Tibial nerve (tissue), 3 donors: ENCODE measurements around the gene FRMD6.

ENCODE experiments used
- CTCF ChIP-seq, 5 experiments: fragments of 200-600 bp in 3 of 5; fragments of 450-650 bp in 2 of 5; sonication (generic) in 3 of 5; IDR thresholded peaks; one replicate each; pipeline ENCODE4 v1.5.1; 2016 to 2019; ENCODE audit warnings: antibody characterized with exemption in 5 of 5, mild to moderate bottlenecking in 3 of 5, moderate library complexity in 2 of 5
- POLR2A ChIP-seq, 2 donors: fragments of 450-650 bp; IDR thresholded peaks; one replicate each; pipeline ENCODE4 v1.6.1; 2017; ENCODE audit warnings: antibody characterized with exemption in 2 of 2, mild to moderate bottlenecking in 2 of 2, moderate library complexity in 2 of 2

- no peak for TF ChIP-seq CTCF (IDR thresholded peaks at IDR 0.05)
- no peak for TF ChIP-seq POLR2A (IDR thresholded peaks at IDR 0.05)
These were observed 49.4 kb upstream of the FRMD6 start for GRCh38 chr14:51602310-51602709.
